Ishikawa (cell line): ENCODE results near the gene DBT.

Source experiments
- CEBPB ChIP-seq: IDR thresholded peaks from 2 replicates; pipeline ENCODE4 v1.6.1; 2012
- CREB1 ChIP-seq: IDR thresholded peaks from 2 replicates; pipeline ENCODE4 v1.6.1; 2012; ENCODE audit warnings: low read depth
- EP300 ChIP-seq: IDR thresholded peaks from 2 replicates; pipeline ENCODE4 v1.6.1; 2012; ENCODE audit warnings: borderline replicate concordance
- FOXM1 ChIP-seq: IDR thresholded peaks from 2 replicates; pipeline ENCODE4 v1.6.1; 2012; ENCODE audit warnings: low read depth, borderline replicate concordance
- RAD21 ChIP-seq: IDR thresholded peaks from 2 replicates; pipeline ENCODE4 v1.6.1; 2012; ENCODE audit warnings: low read depth
- REST ChIP-seq: IDR thresholded peaks from 2 replicates; pipeline ENCODE4 v1.6.1; 2012; ENCODE audit warnings: low read depth, mild to moderate bottlenecking
- TAF1 ChIP-seq: IDR thresholded peaks from 2 replicates; pipeline ENCODE4 v1.6.1; 2012; ENCODE audit warnings: low read depth, mild to moderate bottlenecking
- TCF12 ChIP-seq: IDR thresholded peaks from 2 replicates; pipeline ENCODE4 v1.6.1; 2012; ENCODE audit warnings: low read depth
- USF1 ChIP-seq: IDR thresholded peaks from 2 replicates; pipeline ENCODE4 v1.6.1; 2012
- YY1 ChIP-seq: IDR thresholded peaks from 2 replicates; pipeline ENCODE4 v1.6.1; 2012; ENCODE audit warnings: low read depth
- ZBTB7A ChIP-seq: IDR thresholded peaks from 2 replicates; pipeline ENCODE4 v1.6.1; 2012; ENCODE audit warnings: low read depth
- TF ChIP-seq, protein P1 (sequence below): IDR thresholded peaks from 2 replicates; pipeline ENCODE4 v1.6.1; 2012

- TF ChIP-seq YY1 (no peak), TAF1 (no peak), REST (no peak), FOXM1 (no peak), TCF12 (no peak), EP300 (no peak), CEBPB (no peak), USF1 (no peak), RAD21 (no peak), CREB1 (no peak), ZBTB7A (no peak)
- TF ChIP-seq, protein P1, sequence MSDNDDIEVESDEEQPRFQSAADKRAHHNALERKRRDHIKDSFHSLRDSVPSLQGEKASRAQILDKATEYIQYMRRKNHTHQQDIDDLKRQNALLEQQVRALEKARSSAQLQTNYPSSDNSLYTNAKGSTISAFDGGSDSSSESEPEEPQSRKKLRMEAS: no peak
Measured at GRCh38 chr1:100292711-100293110, 43.1 kb upstream of the DBT start.
